ES-I3 (cell line): ENCODE results near the gene CCL19.

Source experiments
- H3K36me3 ChIP-seq: 2 replicates; pipeline ENCODE4 v1.6.1; 2013; ENCODE audit warnings: mild to moderate bottlenecking, low read length, control low read depth, moderate library complexity; ENCODE audit not compliant: insufficient read depth
- H3K4me1 ChIP-seq: 2 replicates; pipeline ENCODE4 v1.6.1; 2013; ENCODE audit warnings: mild to moderate bottlenecking, control low read depth, low read length; ENCODE audit not compliant: insufficient read depth
- H3K9ac ChIP-seq: 2 replicates; pipeline ENCODE4 v1.6.1; 2013; ENCODE audit warnings: low read depth, mild to moderate bottlenecking, low read length, moderate library complexity
- H3K9me3 ChIP-seq: 2 replicates; pipeline ENCODE4 v1.6.1; 2013; ENCODE audit warnings: mild to moderate bottlenecking, low read length, moderate library complexity; ENCODE audit not compliant: control insufficient read depth, insufficient read depth

The CCL19 gene

GRCh38 chr9:34710023-34710422, 18.9 kb upstream of the CCL19 start, which contains the start of gene CCL21:
TSS of gene CCL21 (minus strand) at chr9:34710136. CDS start at chr9:34710066, 70 bp downstream.
- H3K4me1 ChIP-seq = no peaks in the 10 kb centered on the region
- H3K36me3 ChIP-seq = no peaks in the 10 kb centered on the region
- H3K9me3 ChIP-seq = no peaks in the 10 kb centered on the region
- H3K9ac ChIP-seq = no peak within 1 kb of the TSS

- Histone ChIP-seq H3K4me1 (no peaks in the 10 kb centered on the region), H3K9ac (no peak overlapping the region), H3K9me3 (no peaks in the 10 kb centered on the region), H3K36me3 (no peaks in the 10 kb centered on the region)
These were observed 18.3 kb upstream of the CCL19 start for GRCh38 chr9:34709196-34709978.

GRCh38 chr9:34707130-34707529, 16.1 kb upstream of the CCL19 start:
- Histone ChIP-seq H3K4me1 (no peaks in the 10 kb centered on the region), H3K9ac (no peak overlapping the region), H3K9me3 (no peaks in the 10 kb centered on the region), H3K36me3 (no peaks in the 10 kb centered on the region)

GRCh38 chr9:34701769-34702736, 11.0 kb upstream of the CCL19 start:
- Histone ChIP-seq H3K4me1 (no peaks in the 10 kb centered on the region), H3K9ac (peak overlapping the region; percentile 66; the same call in 1 of the 2 replicates), H3K36me3 (no peaks in the 10 kb centered on the region), H3K9me3 (no peaks in the 10 kb centered on the region)

- Histone ChIP-seq H3K9me3 (no peaks in the 10 kb centered on the region), H3K36me3 (no peaks in the 10 kb centered on the region), H3K9ac (peak overlapping the region; percentile 66; the same call in 1 of the 2 replicates)
These were observed 10.1 kb upstream of the CCL19 start for GRCh38 chr9:34701023-34701768.

GRCh38 chr9:34694811-34695210, 3.7 kb upstream of the CCL19 start:
- H3K36me3 ChIP-seq = no peaks in the 10 kb centered on the region
- H3K4me1 ChIP-seq = no peaks in the 10 kb centered on the region
- H3K9me3 ChIP-seq = no peaks in the 10 kb centered on the region
- H3K9ac ChIP-seq = no peak overlapping the region

More at GRCh38 chr9:34701023-34701768, 10.1 kb upstream of the CCL19 start:
- no peaks in the 10 kb centered on the region for H3K4me1 ChIP-seq

GRCh38 chr9:34693560-34693959, 2.5 kb upstream of the CCL19 start:
- Histone ChIP-seq H3K9ac (no peak overlapping the region), H3K36me3 (no peaks in the 10 kb centered on the region), H3K4me1 (no peaks in the 10 kb centered on the region), H3K9me3 (no peaks in the 10 kb centered on the region)

GRCh38 chr9:34691936-34692315, 850 bp upstream of the CCL19 start:
- no peaks in the 10 kb centered on the region for H3K9me3 ChIP-seq
- no peaks in the 10 kb centered on the region for H3K4me1 ChIP-seq
- no peak overlapping the region for H3K9ac ChIP-seq
- no peaks in the 10 kb centered on the region for H3K36me3 ChIP-seq

- Histone ChIP-seq H3K4me1 (no peaks in the 10 kb centered on the region), H3K9ac (no peak overlapping the region), H3K9me3 (no peaks in the 10 kb centered on the region), H3K36me3 (no peaks in the 10 kb centered on the region)
These were observed 1.6 kb downstream of the CCL19 start for GRCh38 chr9:34689512-34689911.

- no peak overlapping the region for H3K9ac ChIP-seq
- H3K4me1 ChIP-seq = no peaks in the 10 kb centered on the region
- no peaks in the 10 kb centered on the region for H3K36me3 ChIP-seq
- H3K9me3 ChIP-seq = no peaks in the 10 kb centered on the region
These were observed 2.0 kb downstream of the CCL19 start for GRCh38 chr9:34689116-34689470.

GRCh38 chr9:34688329-34689115, 2.6 kb downstream of the CCL19 start:
- Histone ChIP-seq H3K9ac (no peak overlapping the region), H3K36me3 (no peaks in the 10 kb centered on the region), H3K9me3 (no peaks in the 10 kb centered on the region), H3K4me1 (no peaks in the 10 kb centered on the region)

- Histone ChIP-seq H3K9ac (no peak overlapping the region), H3K36me3 (no peaks in the 10 kb centered on the region), H3K9me3 (no peaks in the 10 kb centered on the region), H3K4me1 (no peaks in the 10 kb centered on the region)
These were observed 3.6 kb downstream of the CCL19 start for GRCh38 chr9:34687276-34688030.

GRCh38 chr9:34686732-34687131, 4.3 kb downstream of the CCL19 start:
- H3K9ac ChIP-seq = no peak overlapping the region
- no peaks in the 10 kb centered on the region for H3K9me3 ChIP-seq
- no peaks in the 10 kb centered on the region for H3K36me3 ChIP-seq
- H3K4me1 ChIP-seq = no peaks in the 10 kb centered on the region
